GM18499 (cell line): ENCODE results near the gene PALLD.

Source experiments
- ATAC-seq: cut with Tn5 transposase; IDR thresholded peaks from one replicate; pipeline ENCODE4 v1.9.1; 2021; ENCODE audit warnings: moderate number of reproducible peaks; ENCODE audit not compliant: insufficient read depth, unreplicated experiment

Gene PALLD

DNA sequence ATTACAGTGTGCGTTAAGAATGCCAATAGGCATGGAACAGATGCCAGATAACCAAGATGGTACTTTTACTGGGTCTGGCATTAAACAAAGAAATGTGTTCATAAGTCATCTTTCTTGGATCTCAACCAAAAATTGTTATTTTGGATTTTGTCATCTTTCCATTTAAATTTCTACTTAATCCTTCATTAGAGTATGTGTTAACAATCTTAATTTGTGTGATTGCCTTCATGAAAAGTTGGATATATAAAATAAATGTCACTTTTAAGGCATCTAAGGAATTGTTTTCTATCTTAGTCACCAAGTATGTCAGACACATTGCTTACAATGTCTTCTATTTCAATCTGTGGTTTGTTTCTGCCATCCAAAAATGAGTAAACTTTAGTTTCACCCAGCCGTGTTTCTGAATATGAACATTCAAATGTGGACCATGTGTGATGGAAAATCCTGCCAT lies 87.5 kb downstream of the PALLD start:
- ATAC-seq: no peak

- no peak for ATAC-seq
Measured at GRCh38 chr4:168585168-168586091, 88.6 kb downstream of the PALLD start.

- ATAC-seq: no peak
Measured at GRCh38 chr4:168586926-168587325, 90.1 kb downstream of the PALLD start.

DNA sequence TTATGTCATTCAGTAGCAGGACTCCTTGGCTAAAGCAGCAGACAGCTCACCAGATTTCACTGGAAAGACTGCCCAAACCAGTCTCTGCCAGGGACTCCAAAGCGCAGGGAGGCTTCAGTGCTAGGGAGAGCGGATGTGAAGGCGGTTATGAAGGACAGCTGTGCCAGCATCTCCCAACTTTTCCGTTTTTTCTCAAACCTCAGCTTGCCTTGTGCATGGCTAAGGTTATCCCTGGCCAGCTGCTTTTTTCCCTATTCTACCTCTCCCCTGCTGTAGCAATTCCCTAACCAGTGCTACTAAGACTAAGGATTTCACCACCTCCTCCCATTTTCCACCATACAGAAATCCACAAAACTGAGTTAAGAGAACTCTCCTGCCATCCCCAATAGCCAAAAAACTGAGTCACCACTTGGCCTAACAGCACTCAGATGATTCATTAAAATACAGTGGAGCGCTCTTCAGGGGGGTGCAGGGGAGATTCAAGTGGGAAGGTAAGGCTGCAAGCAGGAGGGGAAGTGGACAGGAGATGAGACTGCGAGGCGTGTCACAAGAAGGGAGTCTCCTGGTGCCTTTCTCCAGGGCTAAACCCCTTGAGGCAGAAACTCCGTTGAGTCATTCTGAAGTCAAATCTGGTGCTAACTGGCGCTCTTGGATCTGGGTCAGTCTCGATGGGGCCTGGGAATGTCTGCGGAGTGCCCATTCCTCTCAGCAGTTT lies 90.7 kb downstream of the PALLD start:
- ATAC-seq: no peak

GRCh38 chr4:168588916-168589531 lies 92.2 kb downstream of the PALLD start:
- ATAC-seq: no peak

DNA sequence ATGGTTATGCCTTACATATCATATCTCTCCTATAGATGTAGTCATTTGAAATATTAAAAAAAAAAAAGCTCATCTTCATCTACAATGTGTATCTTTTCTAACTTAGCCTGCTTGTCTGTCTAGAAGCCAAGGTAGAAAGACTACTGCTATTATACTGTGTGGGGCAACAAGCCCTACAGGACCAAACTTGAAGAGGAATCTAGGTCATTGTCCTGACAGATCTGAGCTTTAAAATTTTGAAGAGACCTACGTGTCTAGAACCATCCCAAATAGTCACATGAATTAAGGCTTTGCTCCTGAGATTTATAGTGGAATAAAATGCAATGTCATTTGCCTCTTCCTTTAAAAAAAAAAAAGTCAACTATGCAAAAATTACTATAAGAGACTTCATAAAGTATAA lies 95.8 kb downstream of the PALLD start:
- ATAC-seq: no peak

DNA sequence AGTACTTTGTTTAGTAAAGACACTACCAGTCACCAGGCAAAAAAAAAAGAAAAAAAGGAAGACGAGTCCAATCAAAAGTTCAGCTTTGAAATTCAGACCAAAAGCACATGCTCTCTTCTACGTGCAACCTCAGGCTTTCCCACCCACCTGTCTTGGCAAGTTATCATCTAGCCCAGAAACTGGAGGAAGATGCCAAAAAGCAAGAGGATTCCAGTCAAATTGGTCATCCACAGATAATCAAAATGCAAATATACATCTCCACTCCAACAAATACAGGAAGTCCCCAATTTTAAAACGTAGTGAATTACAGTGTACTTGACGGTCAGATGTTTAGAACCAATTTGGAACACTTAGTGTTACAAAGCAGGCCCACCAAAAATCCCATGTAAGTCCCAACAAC lies 96.5 kb downstream of the PALLD start:
- ATAC-seq: no peak

- no peak for ATAC-seq
Measured at GRCh38 chr4:168594121-168594520, 97.3 kb downstream of the PALLD start.

GRCh38 chr4:168598191-168598590 lies 101.3 kb downstream of the PALLD start:
- ATAC-seq: no peak

GRCh38 chr4:168600796-168601583 lies 104.1 kb downstream of the PALLD start:
- no peak for ATAC-seq

- ATAC-seq: no peak
Measured at GRCh38 chr4:168601899-168602298, 105.0 kb downstream of the PALLD start.

GRCh38 chr4:168604496-168605373 lies 107.9 kb downstream of the PALLD start:
- ATAC-seq: no peak

GRCh38 chr4:168605411-168605810 lies 108.6 kb downstream of the PALLD start:
- no peak for ATAC-seq

DNA sequence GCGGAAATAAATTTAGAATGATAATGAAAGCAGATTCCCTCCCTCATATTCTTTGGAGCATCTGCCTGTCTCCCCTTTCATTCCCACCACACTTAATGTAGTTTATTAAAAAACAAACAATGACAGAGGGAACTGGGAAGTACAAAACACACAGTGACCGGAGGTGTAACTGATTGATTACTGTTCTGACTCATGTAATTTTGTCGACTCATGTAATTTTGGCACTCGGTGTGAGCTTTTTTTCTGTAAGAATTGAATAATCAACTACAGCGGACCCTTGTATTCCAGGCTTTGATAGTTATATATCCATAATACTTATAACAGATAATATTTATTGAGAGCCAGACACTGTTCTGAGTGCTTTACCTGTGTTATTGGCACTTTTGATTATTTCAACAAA lies 110.4 kb downstream of the PALLD start:
- ATAC-seq: no peak

- no peak for ATAC-seq
Measured at GRCh38 chr4:168608771-168609170, 111.9 kb downstream of the PALLD start.

GRCh38 chr4:168609369-168609768 lies 112.5 kb downstream of the PALLD start:
- ATAC-seq: no peak

GRCh38 chr4:168610911-168611530 lies 114.2 kb downstream of the PALLD start:
- ATAC-seq: no peak

DNA sequence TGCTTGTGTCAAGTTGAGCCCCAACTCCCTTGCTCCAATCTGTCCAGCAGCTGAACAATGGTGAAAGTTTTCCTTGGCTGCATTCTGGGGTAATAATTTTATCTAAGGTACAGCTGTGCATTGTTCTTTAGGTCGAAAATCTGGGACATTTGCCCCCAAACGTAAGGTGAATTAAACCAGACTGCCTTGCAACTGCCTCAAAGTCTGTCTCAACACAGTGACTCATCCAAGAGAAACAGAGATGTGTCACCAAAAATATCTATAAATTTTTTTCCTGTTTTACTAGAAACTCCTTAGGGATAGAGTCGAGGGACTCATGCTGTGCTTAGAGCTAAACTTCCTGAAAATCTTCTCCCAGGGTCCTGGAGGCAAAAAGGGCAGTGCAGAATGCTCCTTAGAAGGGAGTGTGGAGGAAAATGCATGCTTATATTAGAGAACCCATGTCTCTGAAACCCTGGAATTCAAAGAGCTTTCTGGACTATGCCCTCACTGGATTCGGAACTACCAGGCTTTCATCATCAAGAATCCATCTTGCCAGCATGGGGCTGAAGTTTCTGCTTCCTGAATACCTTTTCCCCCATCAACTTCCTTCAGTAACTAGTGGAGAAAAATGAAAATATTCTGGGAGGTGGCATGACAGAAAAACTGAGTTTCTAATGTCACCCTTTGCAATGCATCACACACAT lies 115.7 kb downstream of the PALLD start:
- no peak for ATAC-seq
